GM12865 (cell line): ENCODE data around the gene CAMK2B.

Source experiments
- DNase-seq: peaks from one replicate; pipeline ENCODE4 v3.0.0; 2010; ENCODE audit warnings: low read depth
- H3K4me3 ChIP-seq: 2 replicates; pipeline ENCODE4 v1.5.1; 2011; ENCODE audit warnings: mild to moderate bottlenecking, low read depth, low read length, control low read depth
- TF ChIP-seq, protein P1 (sequence below): IDR thresholded peaks from 2 replicates; pipeline ENCODE4 v1.5.1; 2011; ENCODE audit warnings: low read length, control low read depth, low read depth, inconsistent platforms; ENCODE audit not compliant: insufficient read depth; ENCODE audit errors: missing control alignments

The CAMK2B gene

DNA sequence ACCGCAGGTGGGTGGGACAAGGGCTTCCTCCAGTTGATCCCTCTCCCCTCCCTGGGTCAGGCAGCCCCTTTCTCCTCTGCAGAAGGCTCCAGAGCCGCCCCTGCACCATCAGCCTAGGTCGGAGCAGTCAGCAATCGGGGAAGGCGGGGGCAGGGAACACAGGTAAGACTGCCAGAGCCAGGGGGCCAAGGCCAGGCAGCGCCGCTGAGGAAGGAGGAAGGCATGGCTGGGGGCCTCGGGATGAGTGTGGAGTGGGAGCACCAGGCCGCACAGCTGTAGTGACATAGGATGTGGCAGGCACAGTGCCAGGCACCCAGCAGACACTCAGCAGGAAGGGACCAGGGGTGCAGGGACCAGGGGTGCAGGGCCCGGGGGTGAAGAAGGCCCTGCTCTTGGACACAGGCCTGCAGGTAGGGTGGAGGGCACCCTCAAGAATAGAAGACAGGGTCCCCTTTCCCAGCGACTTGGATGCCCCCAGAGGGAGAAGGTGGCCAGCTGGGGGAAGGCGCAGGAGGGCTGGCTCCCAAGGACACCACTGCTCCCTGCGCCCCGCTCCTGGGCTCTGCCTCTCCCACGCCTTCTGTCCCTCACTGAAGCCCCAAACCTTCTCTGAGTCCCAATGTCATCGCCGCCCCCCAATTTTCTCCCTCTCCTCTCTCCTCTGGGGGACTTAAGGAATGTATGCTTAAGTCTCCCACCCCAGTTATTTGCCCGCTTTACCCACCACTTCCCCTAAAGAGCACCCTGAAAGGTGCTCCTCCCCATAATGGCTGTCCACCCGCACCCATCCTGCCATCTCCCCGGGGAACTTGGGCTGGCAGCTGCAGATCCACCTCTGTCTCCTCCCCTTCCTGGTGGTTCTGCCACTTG lies 38.5 kb downstream of the CAMK2B start:
- DNase-seq, result no peak
- no peak overlapping the region for H3K4me3 ChIP-seq
- TF ChIP-seq, protein P1, sequence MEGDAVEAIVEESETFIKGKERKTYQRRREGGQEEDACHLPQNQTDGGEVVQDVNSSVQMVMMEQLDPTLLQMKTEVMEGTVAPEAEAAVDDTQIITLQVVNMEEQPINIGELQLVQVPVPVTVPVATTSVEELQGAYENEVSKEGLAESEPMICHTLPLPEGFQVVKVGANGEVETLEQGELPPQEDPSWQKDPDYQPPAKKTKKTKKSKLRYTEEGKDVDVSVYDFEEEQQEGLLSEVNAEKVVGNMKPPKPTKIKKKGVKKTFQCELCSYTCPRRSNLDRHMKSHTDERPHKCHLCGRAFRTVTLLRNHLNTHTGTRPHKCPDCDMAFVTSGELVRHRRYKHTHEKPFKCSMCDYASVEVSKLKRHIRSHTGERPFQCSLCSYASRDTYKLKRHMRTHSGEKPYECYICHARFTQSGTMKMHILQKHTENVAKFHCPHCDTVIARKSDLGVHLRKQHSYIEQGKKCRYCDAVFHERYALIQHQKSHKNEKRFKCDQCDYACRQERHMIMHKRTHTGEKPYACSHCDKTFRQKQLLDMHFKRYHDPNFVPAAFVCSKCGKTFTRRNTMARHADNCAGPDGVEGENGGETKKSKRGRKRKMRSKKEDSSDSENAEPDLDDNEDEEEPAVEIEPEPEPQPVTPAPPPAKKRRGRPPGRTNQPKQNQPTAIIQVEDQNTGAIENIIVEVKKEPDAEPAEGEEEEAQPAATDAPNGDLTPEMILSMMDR, result no peak

DNA sequence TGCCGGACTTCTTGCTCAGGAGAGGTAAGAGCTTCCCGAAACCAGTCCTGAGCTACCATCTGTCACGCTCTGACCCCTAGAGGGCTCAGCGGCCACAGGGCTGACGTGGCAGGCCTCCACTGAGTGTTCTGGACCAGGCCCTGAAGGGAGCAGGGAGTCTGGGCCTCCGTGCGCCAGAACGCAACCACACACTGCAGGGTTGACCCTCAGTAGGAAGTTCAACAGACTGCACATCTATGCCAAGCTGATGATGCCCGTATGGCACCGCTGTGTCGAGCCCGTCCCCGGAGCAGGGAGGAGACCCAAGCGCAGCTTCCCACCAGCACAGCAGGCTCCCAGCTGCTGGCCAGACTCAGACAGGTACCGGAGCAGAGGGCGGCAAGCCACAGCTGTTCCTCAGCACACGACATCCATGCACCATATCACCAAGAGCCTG lies 39.2 kb downstream of the CAMK2B start:
- no peak for DNase-seq
- no peak overlapping the region for H3K4me3 ChIP-seq
- TF ChIP-seq, protein P1, result no peak

DNA sequence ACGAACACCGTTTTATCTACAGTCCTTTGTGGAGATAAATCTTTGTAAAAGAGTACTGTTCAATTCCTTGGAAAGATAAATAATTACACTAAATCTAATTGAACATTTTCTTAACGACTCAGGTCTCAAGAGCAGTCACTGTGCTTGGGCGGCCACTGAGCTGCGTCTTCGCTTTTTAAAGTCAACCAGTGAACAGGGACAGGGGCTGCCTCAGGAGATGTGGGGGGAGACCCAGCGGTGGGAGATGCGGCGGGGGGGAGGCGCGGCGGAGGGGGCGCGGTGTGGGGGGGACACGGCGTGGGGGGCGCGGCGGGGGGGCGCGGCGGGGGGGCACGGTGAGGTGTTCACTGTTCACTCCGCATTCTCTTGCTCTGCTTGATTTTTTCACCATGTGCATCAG lies 39.8 kb downstream of the CAMK2B start:
- no peak for DNase-seq

DNA sequence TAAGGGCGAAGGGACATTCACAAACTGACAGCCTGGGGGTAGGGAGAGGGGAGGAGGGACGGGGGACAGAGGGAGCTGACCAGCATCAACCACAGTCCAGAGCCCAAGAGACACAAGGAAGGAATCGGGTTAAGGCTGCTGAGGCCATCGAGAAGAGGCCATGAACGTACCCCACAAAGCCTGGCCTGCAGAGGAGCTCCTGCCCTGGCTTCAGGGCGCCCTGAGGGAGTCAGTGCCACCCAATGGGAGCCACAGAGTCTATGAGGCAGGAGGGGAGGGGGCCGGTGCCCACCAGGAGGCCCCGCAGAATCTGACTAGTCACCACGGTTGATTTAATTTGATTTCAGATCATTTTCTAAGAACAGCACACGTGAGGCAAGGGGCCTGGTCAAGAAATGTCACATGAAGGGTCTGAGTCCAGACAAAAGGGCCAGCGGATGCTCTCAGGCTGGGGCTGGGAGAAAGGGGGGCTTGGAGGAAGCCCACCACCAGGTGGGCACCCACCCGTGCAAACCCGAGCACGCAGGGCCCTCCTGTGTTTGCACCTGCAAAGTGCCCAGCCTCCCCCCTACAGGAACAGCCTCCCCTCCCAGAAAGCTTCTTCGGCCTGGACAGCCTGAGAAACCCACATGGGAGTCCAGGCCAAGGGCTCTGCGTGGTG lies 40.4 kb downstream of the CAMK2B start:
- no peak for DNase-seq
- TF ChIP-seq, protein P1, result no peak
- H3K4me3 ChIP-seq, result no peak overlapping the region

More for the DNA sequence above, 39.8 kb downstream of the CAMK2B start:
- no peak overlapping the region for H3K4me3 ChIP-seq
- TF ChIP-seq, protein P1, result no peak

DNA sequence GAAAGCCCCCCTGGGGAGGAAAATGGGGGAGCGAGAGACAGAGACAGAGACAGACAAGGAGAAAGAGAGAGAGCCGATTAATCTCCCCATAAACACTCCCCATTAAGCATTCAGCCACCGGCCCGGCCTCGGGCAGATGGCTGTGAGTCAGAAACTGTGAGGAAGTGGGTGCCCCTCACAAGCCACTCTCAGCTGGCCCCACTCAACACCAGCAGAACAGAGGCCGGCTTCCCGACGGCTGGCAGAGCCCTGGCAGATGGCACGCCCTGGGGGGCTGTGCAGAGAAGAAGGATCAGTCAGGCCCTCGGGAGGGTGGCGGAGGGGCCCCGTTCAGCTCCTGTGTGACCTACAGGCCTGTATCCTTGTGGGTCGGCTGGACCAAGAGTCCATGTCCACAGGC lies 41.2 kb downstream of the CAMK2B start:
- TF ChIP-seq, protein P1, result no peak
- no peak overlapping the region for H3K4me3 ChIP-seq
- no peak for DNase-seq

DNA sequence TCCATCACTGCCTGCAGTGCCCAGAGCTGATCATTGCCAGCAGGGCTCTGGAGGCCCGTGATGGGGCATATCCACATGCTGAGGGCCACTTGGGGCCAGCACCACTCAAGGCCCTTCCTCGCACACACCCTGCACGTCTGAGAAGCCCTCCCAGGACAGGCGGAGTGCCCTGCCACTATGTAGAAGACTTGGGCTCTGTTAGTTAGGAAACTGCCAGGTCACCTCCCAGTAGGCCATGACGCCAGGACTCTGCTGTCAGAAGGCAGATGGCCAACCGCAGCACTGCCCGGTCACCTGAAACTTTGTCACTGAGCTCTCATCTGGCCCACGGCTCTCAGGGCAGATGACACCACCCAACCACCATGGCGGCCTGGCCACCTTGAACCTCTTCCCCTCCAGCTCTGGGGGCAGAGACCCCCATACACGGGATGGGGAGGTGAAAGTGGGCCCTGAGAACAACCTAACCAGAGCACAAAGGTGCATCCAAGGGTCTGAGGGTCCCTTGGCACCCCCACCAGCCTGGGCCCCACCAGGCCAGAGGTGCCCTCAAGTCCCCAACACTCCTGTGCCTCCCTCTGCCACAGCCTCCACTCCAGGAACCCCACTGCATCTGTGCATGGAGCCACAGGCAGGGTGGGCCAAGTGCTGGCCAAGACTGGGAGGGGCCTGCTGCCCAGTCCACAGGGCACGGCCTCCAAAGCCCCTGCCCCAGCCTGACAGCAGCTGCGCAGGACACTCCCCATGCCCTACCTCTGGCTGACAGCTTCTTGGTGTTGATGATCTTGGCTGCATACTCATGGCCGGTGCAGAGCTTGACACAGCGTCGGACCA lies 41.8 kb downstream of the CAMK2B start:
- TF ChIP-seq, protein P1, result no peak
- no peak for DNase-seq
- no peak overlapping the region for H3K4me3 ChIP-seq
